K562 (cell line): Measurements from ENCODE around the gene FAM53A. TPM values are rescaled to one million over a fixed set of nuclear protein-coding genes. Genes with fewer than 3 reads are reported as not detected.
A peak's percentile ranks its signal among the peaks of the same experiment; 100 is the strongest.

Experiments
- ARNT ChIP-seq, 2 experiments: fragments of 450-650 bp; IDR thresholded peaks; 2 replicates each; pipeline ENCODE4 v1.6.1; 2016; ENCODE audit warnings: mild to moderate bottlenecking in 1 of 2
- ATF1 ChIP-seq, 2 experiments: fragments of 450-650 bp in 1 of 2; IDR thresholded peaks; 2 replicates each; pipeline ENCODE4 v1.6.1; 2016; ENCODE audit warnings: missing compliant biosample characterization in 1 of 2, missing genetic modification characterization in 1 of 2
- CBFA2T3 ChIP-seq: fragments of 450-650 bp; IDR thresholded peaks from 2 replicates; pipeline ENCODE4 v1.6.1; 2017
- CEBPB ChIP-seq: fragments of 450-650 bp; IDR thresholded peaks from 2 replicates; pipeline ENCODE4 v1.6.1; 2016; ENCODE audit warnings: missing genetic modification characterization, missing compliant biosample characterization
- HCFC1 ChIP-seq: IDR thresholded peaks from 2 replicates; pipeline ENCODE4 v1.6.1; 2012; ENCODE audit warnings: low read depth, low read length, improper control_type of control experiment
- HIVEP1 ChIP-seq: fragments of 250-450 bp; sonication (Bioruptor Pico); IDR thresholded peaks from 2 replicates; pipeline ENCODE4 v1.4.0; 2020; ENCODE audit warnings: mild to moderate bottlenecking
- HLTF ChIP-seq: fragments of 450-650 bp; IDR thresholded peaks from 2 replicates; pipeline ENCODE4 v1.6.1; 2016
- HNRNPUL1 ChIP-seq: fragments of 200-400 bp; formaldehyde crosslinking; IDR thresholded peaks from 2 replicates; pipeline ENCODE4 v1.6.1; 2017; ENCODE audit warnings: low read length
- ILF3 ChIP-seq: fragments of 450-650 bp; IDR thresholded peaks from 2 replicates; pipeline ENCODE4 v1.6.1; 2018; ENCODE audit warnings: antibody characterized with exemption, mild to moderate bottlenecking, moderate library complexity, borderline replicate concordance
- KAT8 ChIP-seq: fragments of 450-650 bp; IDR thresholded peaks from 2 replicates; pipeline ENCODE4 v1.6.1; 2016; ENCODE audit warnings: low read depth, mild to moderate bottlenecking
- MAZ ChIP-seq, 2 experiments: fragments of 450-650 bp in 1 of 2; sonication (generic) in 1 of 2; formaldehyde crosslinking; IDR thresholded peaks in 1 of 2; conservative IDR thresholded peaks in 1 of 2; 2 replicates each; pipeline versions ENCODE4 v1.4.0 to v1.5.0; 2020; ENCODE audit warnings: mild to moderate bottlenecking in 1 of 2, missing genetic modification reagents in 1 of 2
- MECOM ChIP-seq: fragments of 250-450 bp; sonication (Bioruptor Pico); IDR thresholded peaks from 2 replicates; pipeline ENCODE4 v1.8.0; 2022; ENCODE audit warnings: inconsistent platforms
- RBM39 ChIP-seq: fragments of 200-400 bp; formaldehyde crosslinking; optimal IDR thresholded peaks from 2 replicates; pipeline ENCODE3; 2018; ENCODE audit warnings: low read depth, low read length
- SREBF1 ChIP-seq: fragments of 150-350 bp; IDR thresholded peaks from 2 replicates; pipeline ENCODE4 v1.6.1; 2014; ENCODE audit warnings: antibody characterized with exemption, low read depth, low read length, borderline replicate concordance
- TCF3 ChIP-seq: sonication (generic); formaldehyde crosslinking; IDR thresholded peaks from 2 replicates; pipeline ENCODE4 v1.4.0; 2020; ENCODE audit warnings: mild to moderate bottlenecking, missing genetic modification reagents
- TCF7L2 ChIP-seq: fragments of 150-350 bp; IDR thresholded peaks from 2 replicates; pipeline ENCODE4 v1.6.1; 2016; ENCODE audit warnings: low read depth, mild to moderate bottlenecking, low read length, moderate library complexity
- U2AF1 ChIP-seq: fragments of 200-400 bp; formaldehyde crosslinking; optimal IDR thresholded peaks from 2 replicates; pipeline ENCODE3; 2017; ENCODE audit warnings: mild to moderate bottlenecking, low read depth, low read length, moderate library complexity
- ZBED1 ChIP-seq: IDR thresholded peaks from 2 replicates; pipeline ENCODE4 v1.6.1; 2014
- ZNF174 ChIP-seq: fragments of 250-450 bp; sonication (Bioruptor Pico); IDR thresholded peaks from 2 replicates; pipeline ENCODE4 v1.4.0; 2020; ENCODE audit warnings: mild to moderate bottlenecking
- ZNF41 ChIP-seq: fragments of 250-450 bp; sonication (Bioruptor Pico); conservative IDR thresholded peaks from 2 replicates; pipeline ENCODE4 v1.4.0; 2020; ENCODE audit warnings: mild to moderate bottlenecking
- ZNF444 ChIP-seq: fragments of 250-450 bp; sonication (Bioruptor Pico); IDR thresholded peaks from 2 replicates; pipeline ENCODE4 v1.4.0; 2020; ENCODE audit warnings: mild to moderate bottlenecking, moderate library complexity
- ZSCAN29 ChIP-seq: fragments of 450-650 bp; IDR thresholded peaks from 2 replicates; pipeline ENCODE4 v1.6.1; 2017
- polyA plus RNA-seq, 8 experiments: library from polyadenylated mRNA; depleted of rRNA in 4 of 8; stranded (reverse) in 5 of 8; unstranded in 3 of 8; fragments of >200 nt; fragmentation: Nextera tagmentation in 2 of 8; fragmentation: Illumina TruSeq in 1 of 8; extraction: Ambion mirVana in 2 of 8; extraction: Trizol in 1 of 8; gene quantifications; 2 replicates each; pipeline versions ENCODE4 v1.2.1 to v1.2.3, GENCODE V29; 2011 to 2014; ENCODE audit warnings: inconsistent platforms in 1 of 8, missing spikeins in 1 of 8
- total RNA-seq, 7 experiments: library from RNA; depleted of rRNA in 6 of 7; stranded (reverse); fragments of >200 nt in 6 of 7; fragmentation: Illumina TruSeq in 2 of 7; extraction: Trizol in 2 of 7; gene quantifications; 2 replicates each; pipeline versions ENCODE4 v1.2.1 to v1.2.3, GENCODE V29; 2011 to 2021; ENCODE audit warnings: low replicate concordance in 1 of 7
- TF ChIP-seq, protein P1 (sequence below), 2 experiments: fragments of 450-650 bp in 1 of 2; sonication (generic) in 1 of 2; formaldehyde crosslinking in 1 of 2; IDR thresholded peaks in 1 of 2; conservative IDR thresholded peaks in 1 of 2; 2 replicates each; pipeline versions ENCODE4 v1.6.1 to v1.8.1; 2016 to 2023; ENCODE audit warnings: mild to moderate bottlenecking in 2 of 2, moderate library complexity in 2 of 2, inconsistent platforms in 1 of 2, missing genetic modification reagents in 1 of 2
- TF ChIP-seq, protein P2 (sequence below): sonication (generic); formaldehyde crosslinking; IDR thresholded peaks from 2 replicates; pipeline ENCODE4 v1.9.0; 2022; ENCODE audit warnings: mild to moderate bottlenecking, missing genetic modification reagents
- TF ChIP-seq, protein P3 (sequence below), 2 experiments: fragments of 200-800 bp in 1 of 2; sonication (Bioruptor generic) in 1 of 2; sonication (generic) in 1 of 2; formaldehyde crosslinking in 1 of 2; IDR thresholded peaks in 1 of 2; conservative IDR thresholded peaks in 1 of 2; 2 replicates each; pipeline versions ENCODE4 v1.5.0 to v1.6.1; 2016 to 2020; ENCODE audit warnings: missing compliant biosample characterization in 1 of 2, missing genetic modification characterization in 1 of 2, missing genetic modification reagents in 1 of 2
- TF ChIP-seq, protein P4 (sequence below): fragments of 250-450 bp; sonication (Bioruptor Pico); IDR thresholded peaks from 2 replicates; pipeline ENCODE4 v1.8.0; 2022; ENCODE audit warnings: inconsistent platforms, mild to moderate bottlenecking, moderate library complexity, borderline replicate concordance

Gene FAM53A
- total and polyA plus RNA-seq, 9 of the 15 experiments (the other 6 are each of a cell fraction or from before 2014, with no cell fraction given): 0.53 to 2.7 (median 1.4) TPM; not detected in 2

DNA sequence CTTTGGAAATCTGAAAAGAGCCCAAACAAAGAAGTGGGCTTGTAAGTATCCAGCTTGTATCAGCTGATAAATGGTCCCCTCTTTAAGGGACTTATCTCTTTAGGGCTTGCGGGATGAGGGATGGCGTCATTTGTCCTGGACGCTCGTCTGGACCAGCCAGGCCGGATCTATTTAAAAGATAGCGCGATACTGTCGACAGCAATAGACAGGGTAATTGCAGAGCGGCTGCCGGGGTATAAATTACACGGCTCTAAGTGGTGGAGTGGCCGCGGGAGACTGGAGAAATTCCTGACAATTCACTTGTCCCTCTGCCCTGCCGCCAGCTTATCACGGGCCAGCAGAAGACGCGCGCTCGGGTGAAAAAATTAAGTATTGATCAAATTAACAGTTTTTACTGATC lies 90.7 kb downstream of the FAM53A start (continued):
- TF ChIP-seq ATF1 (CRISPR knock-in tag; IDR thresholded peaks at IDR 0.05) (0 out of 2 replicates have a peak, but pooled peaks have one; percentile 23), ATF1 (tag; IDR thresholded peaks at IDR 0.05) (peak; percentile 34; the same call in 1 of the 2 replicates), ZNF174 (no peak), ILF3 (no peak), RBM39 (no peak), ZSCAN29 (no peak), TCF7L2 (no peak), SREBF1 (no peak), CEBPB (tag) (no peak), MAZ (CRISPR knock-in tag; conservative IDR thresholded peaks at IDR 0.05 in 1 of 2, IDR thresholded peaks at IDR 0.05 in 1 of 2) (no peak), CBFA2T3 (peak; percentile 43; the same call in 1 of the 2 replicates), U2AF1 (no peak), MECOM (no peak), ARNT (IDR thresholded peaks at IDR 0.05) (no peak), HLTF (no peak), TCF3 (CRISPR knock-in tag) (peak; percentile 37; the same call in 1 of the 2 replicates), KAT8 (no peak), HNRNPUL1 (no peak), HCFC1 (no peak), ZBED1 (no peak), ZNF444 (CRISPR knock-in tag) (no peak), ZNF41 (CRISPR knock-in tag) (no peak), HIVEP1 (CRISPR knock-in tag) (no peak)
- TF ChIP-seq, protein P1, sequence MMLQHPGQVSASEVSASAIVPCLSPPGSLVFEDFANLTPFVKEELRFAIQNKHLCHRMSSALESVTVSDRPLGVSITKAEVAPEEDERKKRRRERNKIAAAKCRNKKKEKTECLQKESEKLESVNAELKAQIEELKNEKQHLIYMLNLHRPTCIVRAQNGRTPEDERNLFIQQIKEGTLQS (IDR thresholded peaks at IDR 0.05): peak; percentile 58; the same call in 1 of the 2 replicates
- TF ChIP-seq, protein P1 (CRISPR knock-in tag; conservative IDR thresholded peaks at IDR 0.05): no peak
- TF ChIP-seq, protein P2, sequence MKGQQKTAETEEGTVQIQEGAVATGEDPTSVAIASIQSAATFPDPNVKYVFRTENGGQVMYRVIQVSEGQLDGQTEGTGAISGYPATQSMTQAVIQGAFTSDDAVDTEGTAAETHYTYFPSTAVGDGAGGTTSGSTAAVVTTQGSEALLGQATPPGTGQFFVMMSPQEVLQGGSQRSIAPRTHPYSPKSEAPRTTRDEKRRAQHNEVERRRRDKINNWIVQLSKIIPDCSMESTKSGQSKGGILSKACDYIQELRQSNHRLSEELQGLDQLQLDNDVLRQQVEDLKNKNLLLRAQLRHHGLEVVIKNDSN (CRISPR knock-in tag): no peak
- TF ChIP-seq, protein P3, sequence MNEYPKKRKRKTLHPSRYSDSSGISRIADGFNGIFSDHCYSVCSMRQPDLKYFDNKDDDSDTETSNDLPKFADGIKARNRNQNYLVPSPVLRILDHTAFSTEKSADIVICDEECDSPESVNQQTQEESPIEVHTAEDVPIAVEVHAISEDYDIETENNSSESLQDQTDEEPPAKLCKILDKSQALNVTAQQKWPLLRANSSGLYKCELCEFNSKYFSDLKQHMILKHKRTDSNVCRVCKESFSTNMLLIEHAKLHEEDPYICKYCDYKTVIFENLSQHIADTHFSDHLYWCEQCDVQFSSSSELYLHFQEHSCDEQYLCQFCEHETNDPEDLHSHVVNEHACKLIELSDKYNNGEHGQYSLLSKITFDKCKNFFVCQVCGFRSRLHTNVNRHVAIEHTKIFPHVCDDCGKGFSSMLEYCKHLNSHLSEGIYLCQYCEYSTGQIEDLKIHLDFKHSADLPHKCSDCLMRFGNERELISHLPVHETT (CRISPR knock-in tag; conservative IDR thresholded peaks at IDR 0.05 in 1 of 2, IDR thresholded peaks at IDR 0.05 in 1 of 2): peak in 1 of 2 experiments; percentile 41; a peak in 1 of 4 replicates
- TF ChIP-seq, protein P4, sequence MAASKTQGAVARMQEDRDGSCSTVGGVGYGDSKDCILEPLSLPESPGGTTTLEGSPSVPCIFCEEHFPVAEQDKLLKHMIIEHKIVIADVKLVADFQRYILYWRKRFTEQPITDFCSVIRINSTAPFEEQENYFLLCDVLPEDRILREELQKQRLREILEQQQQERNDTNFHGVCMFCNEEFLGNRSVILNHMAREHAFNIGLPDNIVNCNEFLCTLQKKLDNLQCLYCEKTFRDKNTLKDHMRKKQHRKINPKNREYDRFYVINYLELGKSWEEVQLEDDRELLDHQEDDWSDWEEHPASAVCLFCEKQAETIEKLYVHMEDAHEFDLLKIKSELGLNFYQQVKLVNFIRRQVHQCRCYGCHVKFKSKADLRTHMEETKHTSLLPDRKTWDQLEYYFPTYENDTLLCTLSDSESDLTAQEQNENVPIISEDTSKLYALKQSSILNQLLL (CRISPR knock-in tag): no peak
